IMR-90 (cell line): ENCODE measurements around the gene GRIN2D. TPM values are rescaled to one million over a fixed set of nuclear protein-coding genes. Genes with fewer than 3 reads are reported as not detected.

Experiments used
- ATAC-seq: fragments of 200-7000 bp; cut with Tn5 transposase; 2 replicates; pipeline ENCODE4 v1.9.1; 2020; ENCODE audit warnings: low read depth, mild to moderate bottlenecking, moderate library complexity
- BruUV-seq: library from RNA; stranded (reverse); fragments of 400-500 nt; replicated peaks from 2 replicates; lab custom pipeline; 2021; lab: Mats Ljungman, UMichigan
- CTCF ChIA-PET: fragments of 300-600 bp; formaldehyde crosslinking; extraction: SDS; loops from one replicate; lab custom pipeline; 2021; ENCODE audit warnings: antibody characterized with exemption; lab: Yijun Ruan, JAX
- POLR2A ChIA-PET: fragments of 300-600 bp; sonication (Branson Sonifier 250); formaldehyde crosslinking; loops from one replicate; lab custom pipeline; 2022; ENCODE audit warnings: antibody characterized with exemption; ENCODE audit not compliant: unreplicated experiment; lab: Charles Lee
- DNase-seq: peaks from one replicate; pipeline ENCODE4 v3.0.0; 2013
- H2AFZ ChIP-seq: replicated peaks from 2 replicates; pipeline ENCODE3; 2013; ENCODE audit warnings: low read length, mild to moderate bottlenecking; ENCODE audit not compliant: poor library complexity
- H2AK5ac ChIP-seq: 2 replicates; pipeline ENCODE4 v1.6.1; 2013; ENCODE audit warnings: low read depth, low read length, inconsistent platforms
- H2AK9ac ChIP-seq: replicated peaks from 2 replicates; pipeline ENCODE3; 2013; ENCODE audit warnings: mild to moderate bottlenecking, low read depth, low read length, moderate library complexity; ENCODE audit not compliant: poor library complexity
- H2BK120ac ChIP-seq: 2 replicates; pipeline ENCODE4 v1.6.1; 2013; ENCODE audit warnings: low read depth, low read length, inconsistent platforms
- H2BK15ac ChIP-seq: 3 replicates; pipeline ENCODE4 v1.6.1; 2013; ENCODE audit warnings: low read depth, low read length, inconsistent platforms
- H2BK20ac ChIP-seq: 2 replicates; pipeline ENCODE4 v1.6.1; 2013; ENCODE audit warnings: low read depth, mild to moderate bottlenecking, inconsistent platforms, low read length, moderate library complexity
- H2BK5ac ChIP-seq: 2 replicates; pipeline ENCODE4 v1.6.1; 2013; ENCODE audit warnings: mild to moderate bottlenecking, low read depth, low read length, inconsistent platforms; ENCODE audit not compliant: poor library complexity, severe bottlenecking
- H3K14ac ChIP-seq: replicated peaks from 2 replicates; pipeline ENCODE4 v1.6.1; 2013; ENCODE audit warnings: low read depth, low read length, inconsistent platforms
- H3K18ac ChIP-seq: 2 replicates; pipeline ENCODE4 v1.6.1; 2013; ENCODE audit warnings: low read depth, low read length, control low read depth
- H3K23ac ChIP-seq: 2 replicates; pipeline ENCODE4 v1.6.1; 2013; ENCODE audit warnings: low read depth, low read length, inconsistent platforms
- H3K27ac ChIP-seq: 2 replicates; pipeline ENCODE4 v1.5.1; 2013; ENCODE audit warnings: mild to moderate bottlenecking, control low read depth, low read length; ENCODE audit not compliant: insufficient read depth
- H3K27me3 ChIP-seq: 2 replicates; pipeline ENCODE4 v1.6.1; 2013; ENCODE audit warnings: low read length; ENCODE audit not compliant: control insufficient read depth, insufficient read depth
- H3K36me3 ChIP-seq: 2 replicates; pipeline ENCODE4 v1.6.1; 2013; ENCODE audit warnings: low read length, mixed read lengths; ENCODE audit not compliant: control insufficient read depth, insufficient read depth
- H3K4ac ChIP-seq: 2 replicates; pipeline ENCODE4 v1.6.1; 2013; ENCODE audit warnings: low read depth, low read length, inconsistent platforms
- H3K4me1 ChIP-seq: 2 replicates; pipeline ENCODE4 v1.6.1; 2013; ENCODE audit warnings: low read length, mixed read lengths; ENCODE audit not compliant: control insufficient read depth, insufficient read depth
- H3K4me2 ChIP-seq: 2 replicates; pipeline ENCODE4 v1.6.1; 2013; ENCODE audit warnings: low read depth, mild to moderate bottlenecking, control low read depth, low read length, moderate library complexity
- H3K4me3 ChIP-seq: 2 replicates; pipeline ENCODE4 v1.5.1; 2013; ENCODE audit warnings: low read depth, mild to moderate bottlenecking, control low read depth, low read length, moderate library complexity; ENCODE audit not compliant: insufficient read depth
- H3K56ac ChIP-seq: 2 replicates; pipeline ENCODE4 v1.6.1; 2013; ENCODE audit warnings: low read length, inconsistent platforms; ENCODE audit not compliant: insufficient read depth; ENCODE audit errors: extremely low read depth
- H3K79me1 ChIP-seq, 2 experiments: 2 replicates each; pipeline ENCODE4 v1.6.1; 2013; ENCODE audit warnings: low read length in 2 of 2, inconsistent platforms in 1 of 2, low read depth in 1 of 2
- H3K9ac ChIP-seq: 2 replicates; pipeline ENCODE4 v1.6.1; 2013; ENCODE audit warnings: low read depth, low read length, control low read depth
- H3K9me1 ChIP-seq: 2 replicates; pipeline ENCODE4 v1.6.1; 2013; ENCODE audit warnings: low read length, inconsistent platforms; ENCODE audit not compliant: insufficient read depth
- H3K9me3 ChIP-seq: 2 replicates; pipeline ENCODE4 v1.6.1; 2013; ENCODE audit warnings: low read length; ENCODE audit not compliant: control insufficient read depth, insufficient read depth
- H4K20me1 ChIP-seq: 2 replicates; pipeline ENCODE4 v1.6.1; 2013; ENCODE audit warnings: low read length, inconsistent platforms; ENCODE audit not compliant: insufficient read depth
- H4K5ac ChIP-seq: 2 replicates; pipeline ENCODE4 v1.6.1; 2013; ENCODE audit warnings: mild to moderate bottlenecking, low read depth, low read length, control low read depth
- H4K8ac ChIP-seq, 2 experiments: 2 replicates each; pipeline ENCODE4 v1.6.1; 2013; ENCODE audit warnings: low read depth in 2 of 2, low read length in 2 of 2, control low read depth in 1 of 2, inconsistent platforms in 1 of 2
- H4K91ac ChIP-seq: 2 replicates; pipeline ENCODE4 v1.6.1; 2013; ENCODE audit warnings: low read depth, low read length, inconsistent platforms; ENCODE audit not compliant: insufficient read depth
- BHLHE40 ChIP-seq: fragments of 150-350 bp; IDR thresholded peaks from 2 replicates; pipeline ENCODE4 v1.6.1; 2016; ENCODE audit warnings: mild to moderate bottlenecking, low read depth, low read length
- CEBPB ChIP-seq: IDR thresholded peaks from 2 replicates; pipeline ENCODE4 v1.6.1; 2012; ENCODE audit warnings: low read depth, low read length, improper control_type of control experiment
- CHD1 ChIP-seq: IDR thresholded peaks from 2 replicates; pipeline ENCODE4 v1.6.1; 2012; ENCODE audit warnings: low read depth, low read length, improper control_type of control experiment
- CTCF ChIP-seq: conservative IDR thresholded peaks from 2 replicates; pipeline ENCODE4 v1.5.1; 2012; ENCODE audit warnings: mild to moderate bottlenecking, low read depth, low read length, improper control_type of control experiment
- FOS ChIP-seq: fragments of 150-350 bp; IDR thresholded peaks from 2 replicates; pipeline ENCODE4 v1.6.1; 2016; ENCODE audit warnings: low read depth, low read length
- MAFK ChIP-seq: IDR thresholded peaks from 2 replicates; pipeline ENCODE4 v1.6.1; 2012; ENCODE audit warnings: low read depth, low read length, improper control_type of control experiment
- MAZ ChIP-seq: IDR thresholded peaks from 2 replicates; pipeline ENCODE4 v1.6.1; 2012; ENCODE audit warnings: low read depth, mild to moderate bottlenecking, low read length, improper control_type of control experiment, moderate library complexity, borderline replicate concordance
- MXI1 ChIP-seq: IDR thresholded peaks from 2 replicates; pipeline ENCODE4 v1.6.1; 2012; ENCODE audit warnings: low read depth, mild to moderate bottlenecking, low read length, moderate library complexity, borderline replicate concordance
- NFE2L2 ChIP-seq: fragments of 150-350 bp; IDR thresholded peaks from 2 replicates; pipeline ENCODE4 v1.6.1; 2016; ENCODE audit warnings: low read depth, mild to moderate bottlenecking, low read length
- POLR2A ChIP-seq: IDR thresholded peaks from 2 replicates; pipeline ENCODE4 v1.6.1; 2012; ENCODE audit warnings: mild to moderate bottlenecking, low read depth, low read length
- RAD21 ChIP-seq: IDR thresholded peaks from 2 replicates; pipeline ENCODE4 v1.6.1; 2012; ENCODE audit warnings: low read length, improper control_type of control experiment
- RCOR1 ChIP-seq: IDR thresholded peaks from 2 replicates; pipeline ENCODE4 v1.6.1; 2012; ENCODE audit warnings: mild to moderate bottlenecking, low read length, improper control_type of control experiment; ENCODE audit not compliant: insufficient replicate concordance
- RFX5 ChIP-seq: IDR thresholded peaks from 2 replicates; pipeline ENCODE4 v1.8.0; 2012; ENCODE audit warnings: low read depth, mild to moderate bottlenecking, low read length, moderate library complexity
- SMC3 ChIP-seq: fragments of 150-350 bp; IDR thresholded peaks from 2 replicates; pipeline ENCODE4 v1.6.1; 2016; ENCODE audit warnings: low read depth, mild to moderate bottlenecking, antibody characterized with exemption, low read length, moderate library complexity
- USF2 ChIP-seq: fragments of 150-350 bp; IDR thresholded peaks from 2 replicates; pipeline ENCODE4 v1.6.1; 2017; ENCODE audit warnings: mild to moderate bottlenecking, antibody characterized with exemption, low read length, low read depth
- WGBS, 2 experiments: methylation state at CpG; one replicate each; pipeline versions ENCODE4 v1.1.5 to v1.1.7; 2013; ENCODE audit warnings: missing lambda C conversion rate in 2 of 2; ENCODE audit not compliant: insufficient read length in 1 of 2; ENCODE audit errors: extremely low coverage in 2 of 2; 5-methylcytosine and 5-hydroxymethylcytosine counted together
- dilution Hi-C: fragments of 300-500 bp; cut with HindIII; formaldehyde crosslinking; loops from one replicate; pipeline ENCODE4 v1.14.3; 2018; ENCODE audit warnings: low sequenced_read_pairs; ENCODE audit not compliant: unreplicated experiment
- in situ Hi-C: fragments of 300-500 bp; cut with MboI; formaldehyde crosslinking; loops from 3 replicates; pipeline ENCODE4 v1.14.3; 2019; ENCODE audit warnings: low sequenced_read_pairs, inconsistent platforms, mixed read lengths
- intact Hi-C: fragments of 100-400 bp; cut with micrococcal nuclease; formaldehyde crosslinking; loops from 2 replicates; pipeline ENCODE4 v1.10.0; 2022
- polyA plus RNA-seq, 3 experiments: library from polyadenylated mRNA; depleted of rRNA; stranded (reverse); fragments of >200 nt; gene quantifications; 2 replicates each; pipeline ENCODE4 v1.2.3, GENCODE V29; 2012; ENCODE audit warnings: low replicate concordance in 1 of 3
- total RNA-seq: library from RNA; depleted of rRNA; stranded (reverse); fragments of >200 nt; gene quantifications from 2 replicates; pipeline ENCODE4 v1.2.3, GENCODE V29; 2012
- TF ChIP-seq, protein P1 (sequence below): fragments of 150-350 bp; IDR thresholded peaks from 2 replicates; pipeline ENCODE4 v1.6.1; 2016; ENCODE audit warnings: low read depth, mild to moderate bottlenecking, low read length, moderate library complexity, borderline replicate concordance

Gene GRIN2D
- total and polyA plus RNA-seq, 2 of the 4 experiments (the other 2 are of a cell fraction) = under 0.01 to 0.24 TPM

DNA sequence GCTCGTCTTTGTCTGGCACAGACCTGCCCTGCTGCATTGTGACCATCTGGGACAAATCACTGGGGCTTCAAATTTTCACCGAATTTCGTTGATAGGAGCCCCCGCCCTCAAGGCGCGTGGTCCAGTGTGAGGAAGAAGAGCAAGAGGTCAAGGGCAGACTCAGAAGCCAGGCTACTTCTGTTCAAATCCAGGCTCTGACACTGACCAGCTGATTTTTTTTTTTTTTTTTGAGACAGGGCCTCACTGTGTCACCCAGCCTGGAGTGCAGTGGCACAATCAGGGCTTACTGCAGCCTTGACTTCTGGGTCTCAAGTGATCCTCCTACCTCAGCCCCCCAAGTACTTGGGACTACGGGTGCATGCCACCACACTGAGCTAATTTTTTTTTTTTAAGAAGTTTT lies 22.1 kb upstream of the GRIN2D start:
- no TSS peak for BruUV-seq
- ChIA-PET CTCF (interaction anchor here (0.6 to 0.8 kb wide), 2 partner anchors 20 to 31 kb away, joined by 3 to 7 read pairs; partner anchors contain the start of gene KDELR1), POLR2A (no interaction called here)
- no peaks in the 10 kb centered on the region for H3K36me3 ChIP-seq
- dilution Hi-C loops = no loop called here
- H2AFZ ChIP-seq = no peak overlapping the region
- H3K9me3 ChIP-seq = no peaks in the 10 kb centered on the region
- no peaks in the 10 kb centered on the region for H4K20me1 ChIP-seq
- H3K14ac ChIP-seq = no peak overlapping the region
- no peak overlapping the region for H2AK5ac ChIP-seq
- H2BK120ac ChIP-seq = no peak overlapping the region
- no peak overlapping the region for H4K8ac ChIP-seq
- intact Hi-C loops = no loop called here
- H4K91ac ChIP-seq = no peak overlapping the region
- H3K4me2 ChIP-seq = no peak overlapping the region
- H3K9me1 ChIP-seq = no peaks in the 10 kb centered on the region
- H2BK5ac ChIP-seq = no peak overlapping the region
- H3K4me3 ChIP-seq = no peak overlapping the region
- ATAC-seq (no peak), DNase-seq (no peak)
- H3K27me3 ChIP-seq = peaks cover 2% of the 10 kb centered on the region; the same call in 1 of the 2 replicates
- no peak overlapping the region for H2BK20ac ChIP-seq
- H3K79me1 ChIP-seq = no peaks in the 10 kb centered on the region
- H3K4ac ChIP-seq = no peak overlapping the region
- no peak overlapping the region for H3K9ac ChIP-seq
- TF ChIP-seq RCOR1 = no peak
- no peak for TF ChIP-seq FOS
- no peak for TF ChIP-seq MXI1
- TF ChIP-seq, protein P1, sequence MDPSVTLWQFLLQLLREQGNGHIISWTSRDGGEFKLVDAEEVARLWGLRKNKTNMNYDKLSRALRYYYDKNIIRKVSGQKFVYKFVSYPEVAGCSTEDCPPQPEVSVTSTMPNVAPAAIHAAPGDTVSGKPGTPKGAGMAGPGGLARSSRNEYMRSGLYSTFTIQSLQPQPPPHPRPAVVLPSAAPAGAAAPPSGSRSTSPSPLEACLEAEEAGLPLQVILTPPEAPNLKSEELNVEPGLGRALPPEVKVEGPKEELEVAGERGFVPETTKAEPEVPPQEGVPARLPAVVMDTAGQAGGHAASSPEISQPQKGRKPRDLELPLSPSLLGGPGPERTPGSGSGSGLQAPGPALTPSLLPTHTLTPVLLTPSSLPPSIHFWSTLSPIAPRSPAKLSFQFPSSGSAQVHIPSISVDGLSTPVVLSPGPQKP = no peak
- TF ChIP-seq NFE2L2 = no peak
- TF ChIP-seq SMC3 = no peak
- TF ChIP-seq MAFK = no peak
- no peak for TF ChIP-seq CHD1
- TF ChIP-seq CEBPB = no peak
- TF ChIP-seq RFX5 = no peak
- no peak for TF ChIP-seq RAD21
- TF ChIP-seq POLR2A = no peak
- no peak for TF ChIP-seq MAZ
- TF ChIP-seq CTCF = no peak
- no peak for TF ChIP-seq USF2
- no peak for TF ChIP-seq BHLHE40
- H3K56ac ChIP-seq = no peak overlapping the region
- no peak overlapping the region for H3K23ac ChIP-seq
- H3K27ac ChIP-seq = no peak overlapping the region
- H4K5ac ChIP-seq = no peak overlapping the region
- H3K4me1 ChIP-seq = no peaks in the 10 kb centered on the region
- no peak overlapping the region for H2AK9ac ChIP-seq
- in situ Hi-C loops = no loop called here
- H3K18ac ChIP-seq = no peak overlapping the region
- no peak overlapping the region for H2BK15ac ChIP-seq
- WGBS, 2 experiments = 50% methylated on average over 2 of the region's 7 CpGs; no CpG with 5 or more reads in 1 of the 2 experiments
